IMR-90 (cell line): ENCODE data around the gene PPP1R1A. TPM values are rescaled to one million over a fixed set of nuclear protein-coding genes. Genes with fewer than 3 reads are reported as not detected.

Experiments
- ATAC-seq: fragments of 200-7000 bp; cut with Tn5 transposase; 2 replicates; pipeline ENCODE4 v1.9.1; 2020; ENCODE audit warnings: low read depth, mild to moderate bottlenecking, moderate library complexity
- BruUV-seq: library from RNA; stranded (reverse); fragments of 400-500 nt; replicated peaks from 2 replicates; lab custom pipeline; 2021; lab: Mats Ljungman, UMichigan
- CTCF ChIA-PET: fragments of 300-600 bp; formaldehyde crosslinking; extraction: SDS; loops from one replicate; lab custom pipeline; 2021; ENCODE audit warnings: antibody characterized with exemption; lab: Yijun Ruan, JAX
- POLR2A ChIA-PET: fragments of 300-600 bp; sonication (Branson Sonifier 250); formaldehyde crosslinking; loops from one replicate; lab custom pipeline; 2022; ENCODE audit warnings: antibody characterized with exemption; ENCODE audit not compliant: unreplicated experiment; lab: Charles Lee
- DNase-seq: peaks from one replicate; pipeline ENCODE4 v3.0.0; 2013
- H2AFZ ChIP-seq: replicated peaks from 2 replicates; pipeline ENCODE3; 2013; ENCODE audit warnings: low read length, mild to moderate bottlenecking; ENCODE audit not compliant: poor library complexity
- H2AK5ac ChIP-seq: 2 replicates; pipeline ENCODE4 v1.6.1; 2013; ENCODE audit warnings: low read depth, low read length, inconsistent platforms
- H2AK9ac ChIP-seq: replicated peaks from 2 replicates; pipeline ENCODE3; 2013; ENCODE audit warnings: mild to moderate bottlenecking, low read depth, low read length, moderate library complexity; ENCODE audit not compliant: poor library complexity
- H2BK120ac ChIP-seq: 2 replicates; pipeline ENCODE4 v1.6.1; 2013; ENCODE audit warnings: low read depth, low read length, inconsistent platforms
- H2BK15ac ChIP-seq: 3 replicates; pipeline ENCODE4 v1.6.1; 2013; ENCODE audit warnings: low read depth, low read length, inconsistent platforms
- H2BK20ac ChIP-seq: 2 replicates; pipeline ENCODE4 v1.6.1; 2013; ENCODE audit warnings: low read depth, mild to moderate bottlenecking, inconsistent platforms, low read length, moderate library complexity
- H2BK5ac ChIP-seq: 2 replicates; pipeline ENCODE4 v1.6.1; 2013; ENCODE audit warnings: mild to moderate bottlenecking, low read depth, low read length, inconsistent platforms; ENCODE audit not compliant: poor library complexity, severe bottlenecking
- H3K14ac ChIP-seq: replicated peaks from 2 replicates; pipeline ENCODE4 v1.6.1; 2013; ENCODE audit warnings: low read depth, low read length, inconsistent platforms
- H3K18ac ChIP-seq: 2 replicates; pipeline ENCODE4 v1.6.1; 2013; ENCODE audit warnings: low read depth, low read length, control low read depth
- H3K23ac ChIP-seq: 2 replicates; pipeline ENCODE4 v1.6.1; 2013; ENCODE audit warnings: low read depth, low read length, inconsistent platforms
- H3K27ac ChIP-seq: 2 replicates; pipeline ENCODE4 v1.5.1; 2013; ENCODE audit warnings: mild to moderate bottlenecking, control low read depth, low read length; ENCODE audit not compliant: insufficient read depth
- H3K27me3 ChIP-seq: 2 replicates; pipeline ENCODE4 v1.6.1; 2013; ENCODE audit warnings: low read length; ENCODE audit not compliant: control insufficient read depth, insufficient read depth
- H3K36me3 ChIP-seq: 2 replicates; pipeline ENCODE4 v1.6.1; 2013; ENCODE audit warnings: low read length, mixed read lengths; ENCODE audit not compliant: control insufficient read depth, insufficient read depth
- H3K4ac ChIP-seq: 2 replicates; pipeline ENCODE4 v1.6.1; 2013; ENCODE audit warnings: low read depth, low read length, inconsistent platforms
- H3K4me1 ChIP-seq: 2 replicates; pipeline ENCODE4 v1.6.1; 2013; ENCODE audit warnings: low read length, mixed read lengths; ENCODE audit not compliant: control insufficient read depth, insufficient read depth
- H3K4me2 ChIP-seq: 2 replicates; pipeline ENCODE4 v1.6.1; 2013; ENCODE audit warnings: low read depth, mild to moderate bottlenecking, control low read depth, low read length, moderate library complexity
- H3K4me3 ChIP-seq: 2 replicates; pipeline ENCODE4 v1.5.1; 2013; ENCODE audit warnings: low read depth, mild to moderate bottlenecking, control low read depth, low read length, moderate library complexity; ENCODE audit not compliant: insufficient read depth
- H3K56ac ChIP-seq: 2 replicates; pipeline ENCODE4 v1.6.1; 2013; ENCODE audit warnings: low read length, inconsistent platforms; ENCODE audit not compliant: insufficient read depth; ENCODE audit errors: extremely low read depth
- H3K79me1 ChIP-seq, 2 experiments: 2 replicates each; pipeline ENCODE4 v1.6.1; 2013; ENCODE audit warnings: low read length in 2 of 2, inconsistent platforms in 1 of 2, low read depth in 1 of 2
- H3K9ac ChIP-seq: 2 replicates; pipeline ENCODE4 v1.6.1; 2013; ENCODE audit warnings: low read depth, low read length, control low read depth
- H3K9me1 ChIP-seq: 2 replicates; pipeline ENCODE4 v1.6.1; 2013; ENCODE audit warnings: low read length, inconsistent platforms; ENCODE audit not compliant: insufficient read depth
- H3K9me3 ChIP-seq: 2 replicates; pipeline ENCODE4 v1.6.1; 2013; ENCODE audit warnings: low read length; ENCODE audit not compliant: control insufficient read depth, insufficient read depth
- H4K20me1 ChIP-seq: 2 replicates; pipeline ENCODE4 v1.6.1; 2013; ENCODE audit warnings: low read length, inconsistent platforms; ENCODE audit not compliant: insufficient read depth
- H4K5ac ChIP-seq: 2 replicates; pipeline ENCODE4 v1.6.1; 2013; ENCODE audit warnings: mild to moderate bottlenecking, low read depth, low read length, control low read depth
- H4K8ac ChIP-seq, 2 experiments: 2 replicates each; pipeline ENCODE4 v1.6.1; 2013; ENCODE audit warnings: low read depth in 2 of 2, low read length in 2 of 2, control low read depth in 1 of 2, inconsistent platforms in 1 of 2
- H4K91ac ChIP-seq: 2 replicates; pipeline ENCODE4 v1.6.1; 2013; ENCODE audit warnings: low read depth, low read length, inconsistent platforms; ENCODE audit not compliant: insufficient read depth
- BHLHE40 ChIP-seq: fragments of 150-350 bp; IDR thresholded peaks from 2 replicates; pipeline ENCODE4 v1.6.1; 2016; ENCODE audit warnings: mild to moderate bottlenecking, low read depth, low read length
- CEBPB ChIP-seq: IDR thresholded peaks from 2 replicates; pipeline ENCODE4 v1.6.1; 2012; ENCODE audit warnings: low read depth, low read length, improper control_type of control experiment
- CHD1 ChIP-seq: IDR thresholded peaks from 2 replicates; pipeline ENCODE4 v1.6.1; 2012; ENCODE audit warnings: low read depth, low read length, improper control_type of control experiment
- ELK1 ChIP-seq: fragments of 150-350 bp; IDR thresholded peaks from 2 replicates; pipeline ENCODE4 v1.6.1; 2016; ENCODE audit warnings: low read depth, mild to moderate bottlenecking, low read length, moderate library complexity, borderline replicate concordance
- MAFK ChIP-seq: IDR thresholded peaks from 2 replicates; pipeline ENCODE4 v1.6.1; 2012; ENCODE audit warnings: low read depth, low read length, improper control_type of control experiment
- MXI1 ChIP-seq: IDR thresholded peaks from 2 replicates; pipeline ENCODE4 v1.6.1; 2012; ENCODE audit warnings: low read depth, mild to moderate bottlenecking, low read length, moderate library complexity, borderline replicate concordance
- NFE2L2 ChIP-seq: fragments of 150-350 bp; IDR thresholded peaks from 2 replicates; pipeline ENCODE4 v1.6.1; 2016; ENCODE audit warnings: low read depth, mild to moderate bottlenecking, low read length
- POLR2A ChIP-seq: IDR thresholded peaks from 2 replicates; pipeline ENCODE4 v1.6.1; 2012; ENCODE audit warnings: mild to moderate bottlenecking, low read depth, low read length
- RCOR1 ChIP-seq: IDR thresholded peaks from 2 replicates; pipeline ENCODE4 v1.6.1; 2012; ENCODE audit warnings: mild to moderate bottlenecking, low read length, improper control_type of control experiment; ENCODE audit not compliant: insufficient replicate concordance
- RFX5 ChIP-seq: IDR thresholded peaks from 2 replicates; pipeline ENCODE4 v1.8.0; 2012; ENCODE audit warnings: low read depth, mild to moderate bottlenecking, low read length, moderate library complexity
- USF2 ChIP-seq: fragments of 150-350 bp; IDR thresholded peaks from 2 replicates; pipeline ENCODE4 v1.6.1; 2017; ENCODE audit warnings: mild to moderate bottlenecking, antibody characterized with exemption, low read length, low read depth
- WGBS, 2 experiments: methylation state at CpG; one replicate each; pipeline versions ENCODE4 v1.1.5 to v1.1.7; 2013; ENCODE audit warnings: missing lambda C conversion rate in 2 of 2; ENCODE audit not compliant: insufficient read length in 1 of 2; ENCODE audit errors: extremely low coverage in 2 of 2; 5-methylcytosine and 5-hydroxymethylcytosine counted together
- dilution Hi-C: fragments of 300-500 bp; cut with HindIII; formaldehyde crosslinking; loops from one replicate; pipeline ENCODE4 v1.14.3; 2018; ENCODE audit warnings: low sequenced_read_pairs; ENCODE audit not compliant: unreplicated experiment
- in situ Hi-C: fragments of 300-500 bp; cut with MboI; formaldehyde crosslinking; loops from 3 replicates; pipeline ENCODE4 v1.14.3; 2019; ENCODE audit warnings: low sequenced_read_pairs, inconsistent platforms, mixed read lengths
- intact Hi-C: fragments of 100-400 bp; cut with micrococcal nuclease; formaldehyde crosslinking; loops from 2 replicates; pipeline ENCODE4 v1.10.0; 2022
- polyA plus RNA-seq, 3 experiments: library from polyadenylated mRNA; depleted of rRNA; stranded (reverse); fragments of >200 nt; gene quantifications; 2 replicates each; pipeline ENCODE4 v1.2.3, GENCODE V29; 2012; ENCODE audit warnings: low replicate concordance in 1 of 3
- total RNA-seq: library from RNA; depleted of rRNA; stranded (reverse); fragments of >200 nt; gene quantifications from 2 replicates; pipeline ENCODE4 v1.2.3, GENCODE V29; 2012
- TF ChIP-seq, protein P1 (sequence below): conservative IDR thresholded peaks from 2 replicates; pipeline ENCODE4 v1.5.1; 2012; ENCODE audit warnings: mild to moderate bottlenecking, low read depth, low read length, improper control_type of control experiment

PPP1R1A gene
- total and polyA plus RNA-seq, 2 of the 4 experiments (the other 2 are of a cell fraction): not detected

GRCh38 chr12:54541751-54542290 lies 46.6 kb downstream of the PPP1R1A start:
- dilution Hi-C loops: no loop called here
- H4K8ac ChIP-seq: no peak overlapping the region
- intact Hi-C loops: no loop called here
- no peak overlapping the region for H3K4me3 ChIP-seq
- no peak overlapping the region for H2BK15ac ChIP-seq
- no peak overlapping the region for H3K56ac ChIP-seq
- CTCF ChIA-PET: no interaction called here
- H2AK5ac ChIP-seq: no peak overlapping the region
- DNase-seq (no peak), ATAC-seq (no peak)
- in situ Hi-C loops: no loop called here
- no peak overlapping the region for H3K27ac ChIP-seq
- no peak overlapping the region for H2BK120ac ChIP-seq
- BruUV-seq: no TSS peak
- POLR2A ChIA-PET: no interaction called here
- no peaks in the 10 kb centered on the region for H4K20me1 ChIP-seq
- H3K27me3 ChIP-seq: peaks cover 22% of the 10 kb centered on the region
- H3K18ac ChIP-seq: no peak overlapping the region
- no peaks in the 10 kb centered on the region for H3K4me1 ChIP-seq
- H4K91ac ChIP-seq: no peak overlapping the region
- no peak overlapping the region for H3K4ac ChIP-seq
- H3K9me3 ChIP-seq: no peaks in the 10 kb centered on the region
- H3K36me3 ChIP-seq: no peaks in the 10 kb centered on the region
- no peak overlapping the region for H3K9ac ChIP-seq
- TF ChIP-seq NFE2L2 (no peak), MAFK (no peak), USF2 (no peak), BHLHE40 (no peak), CEBPB (no peak), MXI1 (no peak), RFX5 (no peak), CHD1 (no peak), RCOR1 (no peak), POLR2A (no peak), ELK1 (no peak)
- TF ChIP-seq, protein P1, sequence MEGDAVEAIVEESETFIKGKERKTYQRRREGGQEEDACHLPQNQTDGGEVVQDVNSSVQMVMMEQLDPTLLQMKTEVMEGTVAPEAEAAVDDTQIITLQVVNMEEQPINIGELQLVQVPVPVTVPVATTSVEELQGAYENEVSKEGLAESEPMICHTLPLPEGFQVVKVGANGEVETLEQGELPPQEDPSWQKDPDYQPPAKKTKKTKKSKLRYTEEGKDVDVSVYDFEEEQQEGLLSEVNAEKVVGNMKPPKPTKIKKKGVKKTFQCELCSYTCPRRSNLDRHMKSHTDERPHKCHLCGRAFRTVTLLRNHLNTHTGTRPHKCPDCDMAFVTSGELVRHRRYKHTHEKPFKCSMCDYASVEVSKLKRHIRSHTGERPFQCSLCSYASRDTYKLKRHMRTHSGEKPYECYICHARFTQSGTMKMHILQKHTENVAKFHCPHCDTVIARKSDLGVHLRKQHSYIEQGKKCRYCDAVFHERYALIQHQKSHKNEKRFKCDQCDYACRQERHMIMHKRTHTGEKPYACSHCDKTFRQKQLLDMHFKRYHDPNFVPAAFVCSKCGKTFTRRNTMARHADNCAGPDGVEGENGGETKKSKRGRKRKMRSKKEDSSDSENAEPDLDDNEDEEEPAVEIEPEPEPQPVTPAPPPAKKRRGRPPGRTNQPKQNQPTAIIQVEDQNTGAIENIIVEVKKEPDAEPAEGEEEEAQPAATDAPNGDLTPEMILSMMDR: no peak
- no peaks in the 10 kb centered on the region for H3K9me1 ChIP-seq
- no peak overlapping the region for H3K14ac ChIP-seq
- WGBS, 2 experiments: no CpG with 5 or more reads among the region's 5 CpGs
- no peak overlapping the region for H2BK20ac ChIP-seq
- no peak overlapping the region for H2BK5ac ChIP-seq
- H3K79me1 ChIP-seq: no peaks in the 10 kb centered on the region
- H4K5ac ChIP-seq: no peak overlapping the region
- H2AFZ ChIP-seq: no peak overlapping the region
- H3K23ac ChIP-seq: no peak overlapping the region
- no peak overlapping the region for H2AK9ac ChIP-seq
- no peak overlapping the region for H3K4me2 ChIP-seq
